Hematopoietic multipotent progenitor cell treated with erythropoietin and hydrocortisone succinate and interleukin-3 and kit ligand, for 4 days (in vitro differentiated cells): ENCODE data around the gene C5AR1.
A peak's percentile ranks its signal among the peaks of the same experiment; 100 is the strongest.
"Not testable (repeated sequence)": the region's sequence is repeated elsewhere in the genome, so short reads cannot be mapped to it uniquely, and the experiment has no call there.

Experiments used
- DNase-seq: peaks from one replicate; pipeline ENCODE4 v3.0.0-alpha.2; 2015

Gene C5AR1

DNA sequence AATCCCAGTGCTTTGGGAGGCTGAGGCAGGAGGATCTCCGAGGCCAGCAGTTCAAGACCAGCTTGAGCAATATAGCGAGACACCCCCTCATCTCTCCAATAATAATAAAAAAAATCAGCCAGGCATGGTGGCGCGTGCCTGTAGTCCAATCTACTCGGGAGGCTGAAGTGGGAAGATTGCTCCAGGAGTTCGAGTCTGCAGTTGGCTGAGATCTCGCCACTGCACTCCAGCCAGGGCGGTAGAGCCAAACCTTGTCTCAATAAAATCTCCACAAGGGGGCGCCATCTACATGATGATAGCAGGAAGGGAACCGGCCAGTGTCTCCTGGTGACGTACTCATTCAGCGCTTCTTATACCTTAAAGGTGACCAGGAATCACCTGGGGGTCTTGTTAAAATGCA, 13.6 kb upstream of the C5AR1 start:
- DNase-seq = peak; percentile 95

DNA sequence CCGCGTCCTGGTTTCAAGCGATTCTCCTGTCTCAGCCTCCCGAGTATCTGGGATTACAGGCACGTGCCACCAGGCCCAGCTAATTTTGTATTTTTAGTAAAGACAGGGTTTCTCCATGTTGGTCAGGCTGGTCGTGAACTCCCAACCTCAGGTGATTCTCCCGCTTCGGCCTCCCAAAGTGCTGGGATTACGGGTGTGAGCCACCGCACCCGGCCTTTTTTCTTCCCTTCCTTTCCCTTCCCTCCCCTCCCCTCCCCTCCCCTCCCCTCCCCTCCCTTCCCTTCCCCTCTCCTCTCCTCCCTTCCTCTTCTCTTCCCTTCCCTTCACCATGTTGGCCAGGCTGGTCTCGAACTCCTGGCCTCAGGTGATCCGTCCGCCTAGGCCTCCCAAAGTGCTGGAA, 8.8 kb upstream of the C5AR1 start:
- not testable (repeated sequence) for DNase-seq

DNA sequence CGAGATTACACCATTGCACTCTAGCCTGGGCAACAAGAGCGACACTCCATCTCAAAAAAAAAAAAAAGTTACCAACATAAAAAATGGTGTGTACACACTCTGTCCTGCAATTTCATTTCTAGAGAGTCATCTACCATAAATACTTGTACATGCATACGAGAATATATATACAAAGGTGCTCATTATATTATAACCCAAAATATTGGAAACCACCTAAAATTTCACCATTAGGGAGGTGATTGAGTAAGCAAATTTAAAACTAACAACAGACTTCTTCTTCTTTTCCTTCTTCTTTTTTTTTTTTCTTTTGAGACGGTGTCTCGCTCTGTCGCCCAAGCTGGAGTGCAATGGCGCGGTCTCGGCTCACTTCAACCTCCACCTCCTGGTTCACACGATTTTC, 7.4 kb upstream of the C5AR1 start:
- DNase-seq = no peak

DNA sequence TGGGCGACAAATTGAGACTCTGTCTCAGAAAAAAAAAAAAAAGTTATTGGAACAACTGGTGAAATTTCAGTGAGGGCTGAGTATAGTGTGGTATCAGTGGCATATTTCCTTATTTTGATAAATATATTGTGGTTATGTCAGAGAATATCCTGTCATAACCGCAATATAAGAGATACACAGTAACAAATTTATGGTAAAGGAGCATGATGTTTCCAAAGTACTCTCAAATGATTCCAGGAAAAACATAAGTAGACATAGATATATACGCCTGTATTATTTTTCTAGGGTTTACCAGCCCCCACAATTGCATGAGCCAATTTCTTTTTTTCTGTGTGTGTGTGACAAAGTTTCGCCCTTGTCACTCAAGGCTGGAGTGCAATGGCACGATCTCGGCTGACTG, 5.7 kb upstream of the C5AR1 start:
- peak; percentile 88 for DNase-seq

DNA sequence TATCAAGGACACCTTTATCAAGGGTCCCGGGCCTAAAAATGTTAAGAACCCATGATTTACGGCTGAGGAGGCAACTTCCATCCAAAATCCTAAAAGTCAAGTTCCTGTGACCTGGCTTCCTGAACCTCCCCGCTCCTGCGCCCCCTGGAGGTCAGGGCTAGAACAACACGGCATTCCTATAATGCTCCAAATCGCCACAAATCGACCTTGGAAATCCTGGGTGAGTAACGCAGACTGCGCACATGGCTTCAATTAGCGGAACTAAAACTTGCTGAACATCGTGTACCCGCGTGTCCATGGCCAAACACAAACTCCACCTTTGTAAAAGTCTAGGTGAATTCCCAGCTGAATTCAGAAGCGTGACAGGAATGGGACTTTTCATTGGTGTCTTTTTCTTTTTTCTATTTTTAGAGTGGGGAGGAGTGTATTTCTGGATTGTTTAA, 4.3 kb upstream of the C5AR1 start:
- peak; percentile 63 for DNase-seq

- no peak for DNase-seq
Observed at GRCh38 chr19:47306303-47306702, 3.4 kb upstream of the C5AR1 start.

- DNase-seq = no peak
Observed at GRCh38 chr19:47309038-47309437, 623 bp upstream of the C5AR1 start.

DNA sequence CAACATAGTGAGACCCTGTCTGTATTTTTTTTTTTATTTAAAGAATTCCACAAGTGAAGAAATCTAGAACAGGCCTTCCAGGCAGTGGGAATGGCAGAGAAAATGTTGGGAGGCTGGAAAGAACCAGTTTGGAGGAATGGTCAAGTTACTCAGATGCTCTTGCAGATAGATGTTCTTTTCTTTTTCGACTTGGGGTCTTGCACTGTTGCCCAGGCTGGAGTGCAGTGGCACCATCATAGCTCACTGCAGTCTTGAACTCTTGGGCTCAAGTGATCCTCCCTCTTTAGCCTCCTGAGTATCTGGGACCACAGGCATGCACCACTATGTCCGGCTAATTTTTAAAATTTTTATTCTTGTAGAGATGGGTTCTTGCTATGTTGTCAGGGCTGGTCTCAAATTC, 662 bp downstream of the C5AR1 start:
- no peak for DNase-seq

GRCh38 chr19:47310819-47311218, 1.2 kb downstream of the C5AR1 start:
- peak; percentile 38 for DNase-seq

GRCh38 chr19:47312366-47313006, 2.8 kb downstream of the C5AR1 start:
- DNase-seq = no peak

DNA sequence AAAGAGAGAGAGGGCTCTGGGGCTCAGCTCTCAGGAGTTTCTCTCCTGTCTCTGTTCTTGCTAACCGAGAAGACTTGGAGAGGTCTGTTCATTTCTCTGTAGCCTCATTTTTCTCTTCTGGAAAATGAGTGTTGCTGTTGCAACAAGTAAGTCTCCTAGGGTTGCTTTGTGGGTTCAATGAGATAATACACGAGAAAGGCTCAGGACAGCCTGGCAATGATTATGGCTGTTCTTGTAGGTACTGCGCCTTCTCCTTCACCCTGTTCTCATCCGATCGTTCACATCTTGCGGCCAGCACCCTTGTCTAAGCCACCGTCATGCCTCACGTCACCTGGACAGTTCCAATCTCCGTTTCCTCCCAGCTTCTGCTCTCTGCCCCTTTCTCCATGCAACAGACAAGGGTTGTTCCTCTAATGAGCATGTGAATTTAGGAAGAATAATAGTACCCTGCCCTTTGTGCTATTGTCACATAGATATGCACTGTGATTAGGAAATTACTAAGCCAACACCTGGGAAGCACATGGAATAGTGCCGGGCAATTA, 4.2 kb downstream of the C5AR1 start:
- no peak for DNase-seq

DNA sequence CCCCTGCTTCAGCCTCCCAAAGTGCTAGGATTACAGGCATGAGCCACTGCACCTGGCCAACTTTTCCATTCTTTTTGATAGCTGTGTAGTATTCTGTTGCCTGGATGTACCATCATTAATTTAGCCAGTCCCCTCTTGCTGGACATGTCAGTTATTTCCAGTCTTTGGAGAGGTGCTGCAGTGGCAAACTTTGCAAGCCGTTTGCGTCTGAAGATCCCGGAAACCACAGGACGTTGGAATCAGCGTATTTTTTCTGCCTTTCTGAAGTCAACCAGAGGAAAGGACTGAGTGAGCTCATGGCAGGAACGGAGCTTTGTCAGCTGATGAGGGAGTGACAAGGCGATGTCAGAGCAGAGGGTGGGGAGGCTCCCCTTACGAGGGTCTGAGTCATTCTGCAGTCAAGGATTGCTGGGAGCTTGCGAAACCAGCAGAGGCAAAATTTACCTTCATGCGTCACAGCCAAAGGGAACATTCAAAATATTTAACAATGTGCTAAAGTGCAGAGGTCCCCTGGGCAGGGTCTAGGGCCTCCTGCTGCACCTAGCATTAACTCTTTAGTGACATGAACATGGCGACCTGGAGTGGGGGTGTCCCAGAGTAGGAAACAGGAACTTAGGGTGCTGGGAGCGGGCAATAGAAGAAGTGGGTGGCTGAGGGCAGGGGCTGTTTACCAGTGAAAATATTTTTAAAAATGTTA, 5.6 kb downstream of the C5AR1 start:
- peak; percentile 83 for DNase-seq

DNA sequence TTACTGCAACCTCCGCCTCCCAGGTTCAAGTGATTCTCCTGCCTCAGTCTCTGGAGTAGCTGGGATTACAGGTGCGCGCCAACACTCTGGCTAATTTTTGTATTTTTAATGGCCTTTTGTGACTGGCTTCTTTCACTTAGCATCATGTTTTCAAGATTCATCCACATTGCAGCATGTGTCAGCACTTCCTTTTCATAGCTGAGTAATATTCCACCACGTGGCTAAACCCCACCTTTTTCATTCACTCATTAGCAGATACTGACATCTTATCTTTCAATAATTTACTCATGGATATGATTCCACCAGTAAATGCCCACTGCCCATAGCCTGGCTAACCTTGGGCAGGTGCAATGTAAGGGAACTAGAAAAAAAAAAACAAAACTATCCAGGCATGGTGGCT, 6.9 kb downstream of the C5AR1 start:
- DNase-seq = no peak

- no peak for DNase-seq
Observed at GRCh38 chr19:47319923-47320871, 10.5 kb downstream of the C5AR1 start.

DNA sequence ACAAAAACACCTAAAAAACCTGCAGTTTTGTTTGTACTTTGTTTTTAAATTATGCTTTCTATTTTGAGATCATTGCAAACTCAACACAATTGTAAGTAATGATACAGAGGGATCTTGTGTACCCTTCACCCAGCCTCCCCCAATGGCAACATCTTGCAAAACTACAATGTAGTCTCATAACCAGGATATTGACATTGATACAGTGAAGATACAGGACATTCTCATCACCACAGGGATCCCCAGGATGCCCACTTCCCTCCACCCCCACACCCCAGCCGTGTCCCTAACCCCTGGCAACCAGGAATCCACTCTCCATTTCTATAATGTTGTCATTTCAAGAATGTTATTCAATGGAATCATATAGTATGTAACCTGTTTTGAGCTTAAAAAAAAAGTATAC, 12.0 kb downstream of the C5AR1 start:
- no peak for DNase-seq

- DNase-seq = peak; percentile 42
Observed at GRCh38 chr19:47322058-47322457, 12.4 kb downstream of the C5AR1 start.

DNA sequence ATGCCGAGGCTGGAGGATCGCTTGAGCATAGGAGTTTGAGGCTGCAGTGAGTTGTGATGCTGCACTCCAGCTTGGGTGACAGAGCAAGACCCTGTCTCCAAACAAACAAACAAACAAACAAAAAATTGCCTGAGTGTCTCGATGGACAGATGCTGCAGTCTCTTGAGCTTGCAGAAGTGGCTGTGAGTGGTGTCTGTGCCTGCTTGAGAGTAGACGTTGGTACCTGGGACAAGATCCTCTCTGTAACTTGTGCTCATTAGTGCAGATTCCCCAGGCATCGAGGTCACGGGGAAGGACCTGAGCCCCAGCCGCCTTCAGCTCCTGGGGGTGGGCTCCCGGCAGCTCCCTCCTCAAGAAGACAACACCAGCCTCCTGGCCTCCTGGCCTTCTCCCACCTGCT, 13.7 kb downstream of the C5AR1 start:
- no peak for DNase-seq

GRCh38 chr19:47323872-47324271, 14.2 kb downstream of the C5AR1 start:
- DNase-seq = no peak

DNA sequence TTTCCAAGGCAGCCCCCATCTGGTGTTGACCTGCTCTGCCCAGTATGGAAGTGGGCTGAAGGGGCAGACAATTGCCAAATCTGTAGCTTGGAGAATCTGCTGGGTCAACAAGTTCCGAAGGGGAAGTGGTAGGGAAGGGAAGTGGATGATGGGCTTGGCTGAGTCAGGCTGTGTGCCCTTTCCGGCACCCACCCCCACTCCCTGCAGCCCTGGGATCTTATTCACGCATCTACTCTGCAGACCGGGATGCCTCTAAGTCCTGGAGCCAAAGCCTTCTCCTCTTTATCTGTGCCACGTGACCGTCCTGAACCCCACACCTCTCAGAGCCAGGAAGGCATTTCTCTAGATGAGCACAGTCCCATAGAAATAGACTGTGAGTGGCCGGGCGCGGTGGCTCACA, 14.8 kb downstream of the C5AR1 start:
- peak; percentile 43 for DNase-seq

DNA sequence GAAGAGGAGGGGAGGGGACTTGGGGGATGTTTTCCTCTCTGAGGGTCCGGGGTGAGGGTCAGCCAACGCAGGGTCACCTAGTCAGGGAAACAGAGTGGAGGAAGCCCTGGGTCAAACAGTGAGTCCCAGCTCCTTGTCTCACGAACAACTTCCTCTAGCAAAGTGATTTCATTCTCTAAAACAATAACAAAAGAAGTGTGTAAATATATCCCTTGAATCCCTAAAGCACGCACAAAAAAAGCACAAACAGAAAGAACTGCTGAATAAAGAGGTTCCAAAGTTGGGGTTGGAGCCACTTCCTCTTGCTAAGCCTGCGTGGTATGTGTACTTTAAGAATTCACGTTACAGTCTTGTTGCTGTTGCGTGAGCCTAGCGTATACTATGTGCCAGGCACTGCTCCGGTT, 20.8 kb downstream of the C5AR1 start:
- peak; percentile 65 for DNase-seq

GRCh38 chr19:47331490-47331889, 21.8 kb downstream of the C5AR1 start:
- no peak for DNase-seq

- DNase-seq = peak; percentile 24
Observed at GRCh38 chr19:47331931-47332547, 22.4 kb downstream of the C5AR1 start, which contains the start of gene C5AR2. TSS of gene C5AR2 (plus strand) at chr19:47332175. CDS start at chr19:47340800, 8,625 bp downstream.
